AG08396 (cell line): ENCODE measurements around the gene IRF7.
"Not testable (repeated sequence)": the region's sequence is repeated elsewhere in the genome, so short reads cannot be mapped to it uniquely, and the experiment has no call there.

ENCODE experiments used
- DNase-seq: peaks from one replicate; pipeline ENCODE4 v3.0.0; 2012; ENCODE audit warnings: low spot score, mixed read lengths

Gene IRF7

GRCh38 chr11:615504-616319 lies at the start of gene IRF7:
IRF7 (minus strand) TSS chr11:615950; CDS start chr11:615364, 586 bp downstream.
- peak; percentile 96 for DNase-seq

GRCh38 chr11:665062-665703 lies 49.4 kb upstream of the IRF7 start:
- DNase-seq = no peak

GRCh38 chr11:662689-663274 lies 47.0 kb upstream of the IRF7 start:
- peak; percentile 92 for DNase-seq

- no peak for DNase-seq
Measured at GRCh38 chr11:660681-661444, 45.1 kb upstream of the IRF7 start.

GRCh38 chr11:660281-660680 lies 44.5 kb upstream of the IRF7 start:
- no peak for DNase-seq

- no peak for DNase-seq
Measured at GRCh38 chr11:659532-660085, 43.9 kb upstream of the IRF7 start.

- DNase-seq = no peak
Measured at GRCh38 chr11:657691-658126, 42.0 kb upstream of the IRF7 start.

GRCh38 chr11:656866-657265 lies 41.1 kb upstream of the IRF7 start:
- no peak for DNase-seq

- no peak for DNase-seq
Measured at GRCh38 chr11:656426-656825, 40.7 kb upstream of the IRF7 start.

- no peak for DNase-seq
Measured at GRCh38 chr11:655036-655726, 39.4 kb upstream of the IRF7 start.

- DNase-seq = not testable (repeated sequence)
Measured at GRCh38 chr11:654444-654843, 38.7 kb upstream of the IRF7 start.

- no peak for DNase-seq
Measured at GRCh38 chr11:653837-654236, 38.1 kb upstream of the IRF7 start.

GRCh38 chr11:653136-653535 lies 37.4 kb upstream of the IRF7 start:
- not testable (repeated sequence) for DNase-seq

GRCh38 chr11:650482-650881 lies 34.7 kb upstream of the IRF7 start:
- no peak for DNase-seq

GRCh38 chr11:647672-648158 lies 32.0 kb upstream of the IRF7 start:
- DNase-seq = not testable (repeated sequence)

GRCh38 chr11:646214-646613 lies 30.5 kb upstream of the IRF7 start:
- no peak for DNase-seq

GRCh38 chr11:645536-645935 lies 29.8 kb upstream of the IRF7 start:
- DNase-seq = no peak

- no peak for DNase-seq
Measured at GRCh38 chr11:643849-644738, 28.3 kb upstream of the IRF7 start.

- DNase-seq = no peak
Measured at GRCh38 chr11:643366-643765, 27.6 kb upstream of the IRF7 start.

- DNase-seq = no peak
Measured at GRCh38 chr11:641806-642370, 26.1 kb upstream of the IRF7 start.
